WTC11 (cell line): ENCODE measurements around the gene PSMD12. TPM values are rescaled to one million over a fixed set of nuclear protein-coding genes. Genes with fewer than 3 reads are reported as not detected.

Experiments
- AR ChIP-seq: fragments of 250-450 bp; sonication (Bioruptor Pico); IDR thresholded peaks from 2 replicates; pipeline ENCODE4 v1.9.0; 2021; ENCODE audit warnings: mild to moderate bottlenecking
- GTF2I ChIP-seq: fragments of 250-450 bp; sonication (Bioruptor Pico); conservative IDR thresholded peaks from 2 replicates; pipeline ENCODE4 v1.4.0; 2021; ENCODE audit warnings: mild to moderate bottlenecking
- HMGXB4 ChIP-seq: sonication (generic); formaldehyde crosslinking; IDR thresholded peaks from 2 replicates; pipeline ENCODE4 v1.8.1; 2023; ENCODE audit warnings: mild to moderate bottlenecking, moderate library complexity, missing genetic modification reagents
- IRF1 ChIP-seq: sonication (generic); formaldehyde crosslinking; IDR thresholded peaks from 2 replicates; pipeline ENCODE4 v1.8.0; 2023; ENCODE audit warnings: missing genetic modification reagents
- JUN ChIP-seq: sonication (generic); formaldehyde crosslinking; IDR thresholded peaks from 2 replicates; pipeline ENCODE4 v1.8.0; 2023; ENCODE audit warnings: mild to moderate bottlenecking, missing genetic modification reagents
- MLX ChIP-seq: sonication (generic); formaldehyde crosslinking; IDR thresholded peaks from 2 replicates; pipeline ENCODE4 v1.8.1; 2023; ENCODE audit warnings: mild to moderate bottlenecking, missing genetic modification reagents, moderate library complexity
- RORB ChIP-seq: fragments of 250-450 bp; sonication (Bioruptor Pico); IDR thresholded peaks from 2 replicates; pipeline ENCODE4 v1.9.0; 2021; ENCODE audit warnings: mild to moderate bottlenecking
- SMAD3 ChIP-seq: sonication (generic); formaldehyde crosslinking; IDR thresholded peaks from 2 replicates; pipeline ENCODE4 v1.8.0; 2022; ENCODE audit warnings: missing genetic modification reagents, mild to moderate bottlenecking, borderline replicate concordance
- SOX15 ChIP-seq: fragments of 250-450 bp; sonication (Bioruptor Pico); IDR thresholded peaks from 2 replicates; pipeline ENCODE4 v1.9.0; 2021; ENCODE audit warnings: mild to moderate bottlenecking
- total RNA-seq: library from RNA; stranded (reverse); gene quantifications from 3 replicates; pipeline ENCODE4 v1.2.3, GENCODE V29; 2021

Gene PSMD12
- total RNA-seq, 1 experiment from 2014 or later: 66.9 TPM

- TF ChIP-seq HMGXB4 (CRISPR knock-in tag) (no peak), JUN (no peak), SMAD3 (CRISPR knock-in tag) (no peak), RORB (no peak), IRF1 (CRISPR knock-in tag) (no peak), GTF2I (CRISPR knock-in tag) (no peak), AR (CRISPR knock-in tag) (no peak), SOX15 (CRISPR knock-in tag) (no peak), MLX (CRISPR knock-in tag) (no peak)
These were observed 77.0 kb downstream of the PSMD12 start (continued) for GRCh38 chr17:67289181-67289876.

Other genes with a start within 250 kb of the PSMD12 start
- 46.5 to 49.1 TPM (median 47.4 TPM) in 3 replicates for gene HELZ, start 121.4 kb downstream of the PSMD12 start, total RNA-seq
- 36.9 to 42.0 TPM (median 39.8 TPM) in 3 replicates for gene PITPNC1, start 10.7 kb upstream of the PSMD12 start, total RNA-seq